ENCODE data around the gene HOATZ.

HOATZ gene

GRCh38 chr11:111514216-111515031, at the start of gene HOATZ:
Gene HOATZ (plus strand): TSS chr11:111514778. CDS start chr11:111514785, 7 bp downstream.
- H3K4me1 ChIP-seq (ENCODE audit: control insufficient read depth in 1 of 2, insufficient read depth in 2 of 2, low read length in 2 of 2), result no peaks in the 10 kb centered on the region
- peaks cover 26 to 27% of the 10 kb centered on the region in 2 donors for H3K27me3 ChIP-seq (ENCODE audit: control insufficient read depth in 1 of 2, insufficient read depth in 2 of 2, low read length in 2 of 2)
- no peaks in the 10 kb centered on the region for H3K36me3 ChIP-seq (ENCODE audit: control insufficient read depth in 1 of 2, insufficient read depth in 2 of 2, low read length in 2 of 2)
- no peaks in the 10 kb centered on the region for H3K9me3 ChIP-seq (ENCODE audit: control insufficient read depth in 1 of 2, low read length in 2 of 2)
- H3K4me3 ChIP-seq (ENCODE audit: low read depth in 1 of 2, low read length in 2 of 2), result no peak within 1 kb of the TSS
- no peak within 1 kb of the TSS for H3K27ac ChIP-seq (ENCODE audit: low read depth, low read length)
- H3K9ac ChIP-seq (ENCODE audit: low read depth in 1 of 2, low read length in 2 of 2), result no peak within 1 kb of the TSS

DNA sequence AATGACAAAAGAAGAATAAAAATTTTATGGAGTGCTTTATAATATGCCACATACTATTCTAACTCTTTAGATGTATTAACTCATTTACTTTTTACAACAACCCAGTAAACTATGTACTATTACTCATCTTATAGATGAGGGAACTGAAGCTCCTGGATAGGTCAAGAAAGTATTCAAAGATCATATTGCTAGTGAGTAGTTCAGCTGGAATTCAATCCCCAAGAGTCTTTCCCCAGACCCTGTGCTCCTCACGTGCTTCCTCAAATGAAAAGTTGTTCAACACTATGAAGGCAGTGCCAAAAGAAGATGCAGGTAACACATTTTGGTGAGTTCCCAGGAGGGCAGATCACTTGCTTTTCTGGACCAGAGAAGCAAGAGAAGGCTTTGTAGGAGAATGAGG, 49.2 kb upstream of the HOATZ start:
- Histone ChIP-seq H3K9me3 (ENCODE audit: control insufficient read depth in 1 of 2, low read length in 2 of 2) (no peaks in the 10 kb centered on the region), H3K4me1 (ENCODE audit: control insufficient read depth in 1 of 2, insufficient read depth in 2 of 2, low read length in 2 of 2) (no peaks in the 10 kb centered on the region), H3K9ac (ENCODE audit: low read depth in 1 of 2, low read length in 2 of 2) (no peak overlapping the region), H3K36me3 (ENCODE audit: control insufficient read depth in 1 of 2, insufficient read depth in 2 of 2, low read length in 2 of 2) (no peaks in the 10 kb centered on the region), H3K4me3 (ENCODE audit: low read depth in 1 of 2, low read length in 2 of 2) (no peak overlapping the region), H3K27me3 (ENCODE audit: control insufficient read depth in 1 of 2, insufficient read depth in 2 of 2, low read length in 2 of 2) (peaks cover 1 to 9% of the 10 kb centered on the region in 2 donors), H3K27ac (ENCODE audit: low read depth, low read length) (no peak overlapping the region)

DNA sequence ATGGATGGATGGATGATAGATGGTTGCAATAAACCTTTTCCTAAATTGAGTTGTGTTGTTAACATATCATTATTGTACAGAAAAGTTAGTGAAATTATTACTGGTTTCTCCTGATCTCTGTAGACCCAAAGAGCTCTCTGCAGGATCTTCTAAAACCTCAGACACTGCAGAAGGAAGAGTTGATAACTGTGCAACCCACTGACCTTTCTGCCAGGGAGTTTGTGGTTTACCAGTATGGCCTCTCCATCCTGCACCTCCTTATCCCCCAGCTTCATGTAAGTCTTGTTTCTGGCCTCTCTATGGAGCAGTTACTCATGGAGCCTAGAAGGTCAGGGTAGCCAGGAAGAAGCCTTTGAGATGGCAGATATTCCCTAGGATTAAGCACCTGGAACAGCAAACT, 48.0 kb upstream of the HOATZ start:
- no peak overlapping the region for H3K4me3 ChIP-seq (ENCODE audit: low read depth in 1 of 2, low read length in 2 of 2)
- H3K9me3 ChIP-seq (ENCODE audit: control insufficient read depth in 1 of 2, low read length in 2 of 2), result no peaks in the 10 kb centered on the region
- H3K36me3 ChIP-seq (ENCODE audit: control insufficient read depth in 1 of 2, insufficient read depth in 2 of 2, low read length in 2 of 2), result no peaks in the 10 kb centered on the region
- no peaks in the 10 kb centered on the region for H3K27me3 ChIP-seq (ENCODE audit: control insufficient read depth in 1 of 2, insufficient read depth in 2 of 2, low read length in 2 of 2)
- H3K9ac ChIP-seq (ENCODE audit: low read depth in 1 of 2, low read length in 2 of 2), result no peak overlapping the region
- no peak overlapping the region for H3K27ac ChIP-seq (ENCODE audit: low read depth, low read length)
- H3K4me1 ChIP-seq (ENCODE audit: control insufficient read depth in 1 of 2, insufficient read depth in 2 of 2, low read length in 2 of 2), result no peaks in the 10 kb centered on the region

DNA sequence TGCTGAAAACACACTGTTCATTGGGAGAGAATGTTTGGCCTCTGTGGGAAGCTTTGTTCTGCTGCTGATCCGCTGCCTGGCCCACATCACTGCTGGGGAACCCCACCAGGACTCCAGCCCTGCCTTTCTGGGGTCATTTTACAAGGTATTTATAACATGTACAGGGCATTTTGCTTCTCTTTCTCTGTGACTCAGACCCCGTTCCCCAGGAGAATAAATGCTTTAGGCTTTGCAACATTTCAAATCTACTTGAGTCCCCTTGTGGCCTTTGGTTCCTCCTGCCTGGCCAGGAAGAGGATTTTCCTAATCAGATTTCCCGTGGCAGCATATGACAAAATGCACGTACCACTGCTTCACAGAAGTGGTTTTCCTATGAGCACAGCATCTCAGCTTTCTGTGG, 45.4 kb upstream of the HOATZ start:
- Histone ChIP-seq H3K9ac (ENCODE audit: low read depth in 1 of 2, low read length in 2 of 2) (no peak overlapping the region), H3K36me3 (ENCODE audit: control insufficient read depth in 1 of 2, insufficient read depth in 2 of 2, low read length in 2 of 2) (no peaks in the 10 kb centered on the region), H3K4me3 (ENCODE audit: low read depth in 1 of 2, low read length in 2 of 2) (no peak overlapping the region), H3K4me1 (ENCODE audit: control insufficient read depth in 1 of 2, insufficient read depth in 2 of 2, low read length in 2 of 2) (no peaks in the 10 kb centered on the region), H3K27ac (ENCODE audit: low read depth, low read length) (no peak overlapping the region), H3K27me3 (ENCODE audit: control insufficient read depth in 1 of 2, insufficient read depth in 2 of 2, low read length in 2 of 2) (no peaks in the 10 kb centered on the region), H3K9me3 (ENCODE audit: control insufficient read depth in 1 of 2, low read length in 2 of 2) (no peaks in the 10 kb centered on the region)

GRCh38 chr11:111472228-111472627, 42.4 kb upstream of the HOATZ start:
- H3K27ac ChIP-seq (ENCODE audit: low read depth, low read length), result no peak overlapping the region
- no peak overlapping the region for H3K9ac ChIP-seq (ENCODE audit: low read depth in 1 of 2, low read length in 2 of 2)
- H3K9me3 ChIP-seq (ENCODE audit: control insufficient read depth in 1 of 2, low read length in 2 of 2), result no peaks in the 10 kb centered on the region
- no peaks in the 10 kb centered on the region for H3K27me3 ChIP-seq (ENCODE audit: control insufficient read depth in 1 of 2, insufficient read depth in 2 of 2, low read length in 2 of 2)
- H3K4me1 ChIP-seq (ENCODE audit: control insufficient read depth in 1 of 2, insufficient read depth in 2 of 2, low read length in 2 of 2), result no peaks in the 10 kb centered on the region
- no peak overlapping the region for H3K4me3 ChIP-seq (ENCODE audit: low read depth in 1 of 2, low read length in 2 of 2)
- H3K36me3 ChIP-seq (ENCODE audit: control insufficient read depth in 1 of 2, insufficient read depth in 2 of 2, low read length in 2 of 2), result no peaks in the 10 kb centered on the region

DNA sequence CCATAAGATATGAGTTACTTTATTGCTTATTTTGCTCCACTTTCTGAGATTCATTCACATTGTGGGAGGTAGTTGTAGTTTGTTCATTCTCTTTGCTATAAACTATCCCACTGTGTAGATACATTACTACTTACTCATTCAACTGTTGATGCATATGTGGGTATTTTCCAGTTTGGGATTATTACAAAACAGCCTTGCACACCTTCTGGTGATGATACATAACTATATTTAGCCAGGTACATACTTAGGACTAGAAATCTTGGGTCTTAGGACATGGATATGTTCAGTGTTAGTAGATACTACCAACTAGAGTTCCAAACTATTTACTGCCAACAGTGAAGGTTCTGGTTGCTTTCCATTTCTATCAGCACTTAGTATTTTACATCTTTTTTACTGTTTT, 40.1 kb upstream of the HOATZ start:
- no peaks in the 10 kb centered on the region for H3K4me1 ChIP-seq (ENCODE audit: control insufficient read depth in 1 of 2, insufficient read depth in 2 of 2, low read length in 2 of 2)
- no peaks in the 10 kb centered on the region for H3K27me3 ChIP-seq (ENCODE audit: control insufficient read depth in 1 of 2, insufficient read depth in 2 of 2, low read length in 2 of 2)
- H3K4me3 ChIP-seq (ENCODE audit: low read depth in 1 of 2, low read length in 2 of 2), result no peak overlapping the region
- H3K9me3 ChIP-seq (ENCODE audit: control insufficient read depth in 1 of 2, low read length in 2 of 2), result no peaks in the 10 kb centered on the region
- H3K27ac ChIP-seq (ENCODE audit: low read depth, low read length), result no peak overlapping the region
- no peaks in the 10 kb centered on the region for H3K36me3 ChIP-seq (ENCODE audit: control insufficient read depth in 1 of 2, insufficient read depth in 2 of 2, low read length in 2 of 2)
- H3K9ac ChIP-seq (ENCODE audit: low read depth in 1 of 2, low read length in 2 of 2), result no peak overlapping the region

GRCh38 chr11:111476366-111476765, 38.2 kb upstream of the HOATZ start:
- Histone ChIP-seq H3K27me3 (ENCODE audit: control insufficient read depth in 1 of 2, insufficient read depth in 2 of 2, low read length in 2 of 2) (no peaks in the 10 kb centered on the region), H3K4me3 (ENCODE audit: low read depth in 1 of 2, low read length in 2 of 2) (no peak overlapping the region), H3K36me3 (ENCODE audit: control insufficient read depth in 1 of 2, insufficient read depth in 2 of 2, low read length in 2 of 2) (no peaks in the 10 kb centered on the region), H3K4me1 (ENCODE audit: control insufficient read depth in 1 of 2, insufficient read depth in 2 of 2, low read length in 2 of 2) (no peaks in the 10 kb centered on the region), H3K9ac (ENCODE audit: low read depth in 1 of 2, low read length in 2 of 2) (no peak overlapping the region), H3K9me3 (ENCODE audit: control insufficient read depth in 1 of 2, low read length in 2 of 2) (no peaks in the 10 kb centered on the region), H3K27ac (ENCODE audit: low read depth, low read length) (no peak overlapping the region)

- no peaks in the 10 kb centered on the region for H3K4me1 ChIP-seq (ENCODE audit: control insufficient read depth in 1 of 2, insufficient read depth in 2 of 2, low read length in 2 of 2)
- H3K9ac ChIP-seq (ENCODE audit: low read depth in 1 of 2, low read length in 2 of 2), result no peak overlapping the region
- H3K4me3 ChIP-seq (ENCODE audit: low read depth in 1 of 2, low read length in 2 of 2), result no peak overlapping the region
These were observed 37.6 kb upstream of the HOATZ start for GRCh38 chr11:111476956-111477355.

DNA sequence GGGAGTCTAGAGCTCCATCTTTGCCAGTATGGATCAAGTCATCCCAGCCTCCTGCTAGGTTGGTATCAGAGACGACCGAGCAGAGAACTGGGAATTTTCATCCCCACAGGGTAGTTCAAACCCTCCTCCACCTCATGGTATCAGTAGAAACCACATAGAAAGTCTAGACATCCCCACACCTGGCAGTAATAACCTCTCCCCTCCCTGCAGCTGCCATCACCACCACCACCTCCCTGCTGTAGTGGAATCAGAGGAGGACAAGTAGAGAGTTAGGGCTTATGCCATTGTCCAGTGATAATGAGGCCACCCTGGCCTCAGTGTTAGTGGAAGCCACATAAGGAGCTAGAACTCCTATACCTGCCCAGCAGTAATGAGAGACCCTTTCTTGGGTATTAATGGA, 36.7 kb upstream of the HOATZ start:
- H3K27ac ChIP-seq (ENCODE audit: low read depth, low read length), result no peak overlapping the region
- no peak overlapping the region for H3K9ac ChIP-seq (ENCODE audit: low read depth in 1 of 2, low read length in 2 of 2)
- H3K9me3 ChIP-seq (ENCODE audit: control insufficient read depth in 1 of 2, low read length in 2 of 2), result peaks cover 0 to under 1% of the 10 kb centered on the region in 2 donors
- no peaks in the 10 kb centered on the region for H3K36me3 ChIP-seq (ENCODE audit: control insufficient read depth in 1 of 2, insufficient read depth in 2 of 2, low read length in 2 of 2)
- no peak overlapping the region for H3K4me3 ChIP-seq (ENCODE audit: low read depth in 1 of 2, low read length in 2 of 2)
- H3K27me3 ChIP-seq (ENCODE audit: control insufficient read depth in 1 of 2, insufficient read depth in 2 of 2, low read length in 2 of 2), result no peaks in the 10 kb centered on the region
- H3K4me1 ChIP-seq (ENCODE audit: control insufficient read depth in 1 of 2, insufficient read depth in 2 of 2, low read length in 2 of 2), result no peaks in the 10 kb centered on the region

More at GRCh38 chr11:111476956-111477355, 37.6 kb upstream of the HOATZ start:
- Histone ChIP-seq H3K9me3 (ENCODE audit: control insufficient read depth in 1 of 2, low read length in 2 of 2) (no peaks in the 10 kb centered on the region), H3K27me3 (ENCODE audit: control insufficient read depth in 1 of 2, insufficient read depth in 2 of 2, low read length in 2 of 2) (no peaks in the 10 kb centered on the region), H3K27ac (ENCODE audit: low read depth, low read length) (no peak overlapping the region), H3K36me3 (ENCODE audit: control insufficient read depth in 1 of 2, insufficient read depth in 2 of 2, low read length in 2 of 2) (no peaks in the 10 kb centered on the region)

- Histone ChIP-seq H3K9ac (ENCODE audit: low read depth in 1 of 2, low read length in 2 of 2) (no peak overlapping the region), H3K4me1 (ENCODE audit: control insufficient read depth in 1 of 2, insufficient read depth in 2 of 2, low read length in 2 of 2) (no peaks in the 10 kb centered on the region), H3K36me3 (ENCODE audit: control insufficient read depth in 1 of 2, insufficient read depth in 2 of 2, low read length in 2 of 2) (no peaks in the 10 kb centered on the region), H3K27me3 (ENCODE audit: control insufficient read depth in 1 of 2, insufficient read depth in 2 of 2, low read length in 2 of 2) (no peaks in the 10 kb centered on the region), H3K27ac (ENCODE audit: low read depth, low read length) (no peak overlapping the region), H3K4me3 (ENCODE audit: low read depth in 1 of 2, low read length in 2 of 2) (no peak overlapping the region), H3K9me3 (ENCODE audit: control insufficient read depth in 1 of 2, low read length in 2 of 2) (peaks cover 0 to 2% of the 10 kb centered on the region in 2 donors)
These were observed 34.9 kb upstream of the HOATZ start for GRCh38 chr11:111479666-111480065.
